GM12878 (cell line): Measurements from ENCODE around the gene SAP130. TPM values are rescaled to one million over a fixed set of nuclear protein-coding genes. Genes with fewer than 3 reads are reported as not detected.

Experiments
- ATAC-seq: fragments of 200-7000 bp; cut with Tn5 transposase; 3 replicates; pipeline ENCODE4 v1.9.1; 2020; ENCODE audit warnings: mild to moderate bottlenecking, moderate library complexity
- BruUV-seq: library from RNA; stranded (reverse); fragments of 400-500 nt; replicated peaks from 2 replicates; lab custom pipeline; 2021; lab: Mats Ljungman, UMichigan
- CTCF ChIA-PET: fragments of 300-600 bp; sonication (Branson Sonifier 250); formaldehyde crosslinking; extraction: SDS; loops from one replicate; lab custom pipeline; 2021; ENCODE audit warnings: inconsistent platforms; lab: Yijun Ruan, JAX
- POLR2A ChIA-PET: fragments of 350-600 bp; formaldehyde crosslinking; extraction: SDS; loops from one replicate; lab custom pipeline; 2021; ENCODE audit warnings: inconsistent platforms; lab: Charles Lee
- RAD21 ChIA-PET: fragments of 300-600 bp; sonication (Branson Sonifier 250); formaldehyde crosslinking; loops from one replicate; lab custom pipeline; 2023; ENCODE audit warnings: antibody characterized with exemption; ENCODE audit not compliant: unreplicated experiment; lab: Charles Lee
- SMC1A ChIA-PET: fragments of 300-600 bp; sonication (Branson Sonifier 250); formaldehyde crosslinking; loops from one replicate; lab custom pipeline; 2023; ENCODE audit not compliant: unreplicated experiment, uncharacterized antibody; lab: Charles Lee
- DNase-seq: peaks from one replicate; pipeline ENCODE4 v3.0.0-alpha.2; 2011; ENCODE audit warnings: low read depth, low spot score
- FAIRE-seq: peaks from 3 replicates; lab custom pipeline; 2011; peaks lifted over from hg19 to GRCh38; lab: Jason Lieb, UNC
- H2AFZ ChIP-seq: 2 replicates; pipeline ENCODE4 v1.6.0; 2011; ENCODE audit warnings: low read depth, low read length, control low read depth; ENCODE audit not compliant: control insufficient read depth
- H3K27ac ChIP-seq: 2 replicates; pipeline ENCODE4 v1.5.1; 2011; ENCODE audit warnings: control low read depth; ENCODE audit not compliant: control insufficient read depth, insufficient read depth
- H3K27me3 ChIP-seq, 2 experiments: replicated peaks in 1 of 2; 2 replicates each; pipeline versions ENCODE4 v1.6.0 to v1.6.1; 2011; ENCODE audit warnings: low read length in 1 of 2; ENCODE audit not compliant: control insufficient read depth in 2 of 2, insufficient read depth in 2 of 2
- H3K36me3 ChIP-seq, 2 experiments: 2 replicates each; pipeline ENCODE4 v1.5.1; 2011; ENCODE audit warnings: low read length in 1 of 2; ENCODE audit not compliant: control insufficient read depth in 2 of 2, insufficient read depth in 2 of 2
- H3K4me1 ChIP-seq: 2 replicates; pipeline ENCODE4 v1.6.1; 2011; ENCODE audit warnings: mild to moderate bottlenecking, low read length, moderate library complexity, mixed read lengths; ENCODE audit not compliant: control insufficient read depth, insufficient read depth
- H3K4me2 ChIP-seq: 2 replicates; pipeline ENCODE4 v1.6.0; 2011; ENCODE audit warnings: control low read depth; ENCODE audit not compliant: control insufficient read depth, insufficient read depth
- H3K4me3 ChIP-seq: fragments of 200-600 bp; sonication (generic); 2 replicates; pipeline ENCODE4 v1.5.1; 2016
- H3K79me2 ChIP-seq: 2 replicates; pipeline ENCODE4 v1.6.0; 2011; ENCODE audit warnings: low read length; ENCODE audit not compliant: control insufficient read depth, insufficient read depth
- H3K9ac ChIP-seq: 2 replicates; pipeline ENCODE4 v1.8.0; 2011; ENCODE audit warnings: low read length, control low read depth, mixed read lengths; ENCODE audit not compliant: control insufficient read depth, insufficient read depth
- H3K9me3 ChIP-seq: replicated peaks from 3 replicates; pipeline ENCODE4 v1.5.1; 2011; ENCODE audit warnings: mild to moderate bottlenecking, low read length; ENCODE audit not compliant: control insufficient read depth, insufficient read depth
- H4K20me1 ChIP-seq: 2 replicates; pipeline ENCODE4 v1.6.0; 2011; ENCODE audit not compliant: control insufficient read depth, insufficient read depth
- ATF7 ChIP-seq: fragments of 450-650 bp; IDR thresholded peaks from 2 replicates; pipeline ENCODE4 v1.6.1; 2016; ENCODE audit warnings: low read depth, mild to moderate bottlenecking
- BCL11A ChIP-seq: IDR thresholded peaks from 2 replicates; pipeline ENCODE4 v1.6.1; 2011; ENCODE audit warnings: low read depth, low read length
- CTCF ChIP-seq, 3 experiments: IDR thresholded peaks in 2 of 3; conservative IDR thresholded peaks in 1 of 3; 2 replicates each; pipeline ENCODE4 v1.5.1; 2011; ENCODE audit warnings: low read depth in 3 of 3, low read length in 3 of 3, mild to moderate bottlenecking in 3 of 3, control low read depth in 2 of 3, moderate library complexity in 2 of 3, inconsistent platforms in 1 of 3, mixed read lengths in 1 of 3; ENCODE audit not compliant: control insufficient read depth in 2 of 3, insufficient read depth in 1 of 3; ENCODE audit errors: extremely low read depth in 1 of 3
- EGR1 ChIP-seq, 2 experiments: IDR thresholded peaks; 1 replicate in 1 of 2; 2 replicates in 1 of 2; pipeline ENCODE4 v1.6.1; 2011 to 2012; ENCODE audit warnings: low read depth in 2 of 2, low read length in 2 of 2, borderline replicate concordance in 1 of 2, mild to moderate bottlenecking in 1 of 2, moderate library complexity in 1 of 2
- FOS ChIP-seq: IDR thresholded peaks from 3 replicates; pipeline ENCODE4 v1.6.1; 2011; ENCODE audit warnings: borderline replicate concordance; ENCODE audit not compliant: insufficient read length; ENCODE audit errors: extremely low read depth
- MTA3 ChIP-seq: IDR thresholded peaks from 2 replicates; pipeline ENCODE4 v1.6.1; 2012; ENCODE audit warnings: low read length, inconsistent platforms, borderline replicate concordance
- MXI1 ChIP-seq: fragments of 150-350 bp; IDR thresholded peaks from 2 replicates; pipeline ENCODE4 v1.6.1; 2011; ENCODE audit warnings: low read depth, mild to moderate bottlenecking, inconsistent platforms, low read length, improper control_type of control experiment
- NBN ChIP-seq: fragments of 450-650 bp; IDR thresholded peaks from 2 replicates; pipeline ENCODE4 v1.6.1; 2016
- RUNX3 ChIP-seq: IDR thresholded peaks from 2 replicates; pipeline ENCODE4 v1.6.1; 2012; ENCODE audit warnings: low read length, inconsistent platforms
- SMAD5 ChIP-seq: IDR thresholded peaks from 2 replicates; pipeline ENCODE4 v1.6.1; 2016; ENCODE audit warnings: antibody characterized with exemption, low read depth
- SREBF2 ChIP-seq: IDR thresholded peaks from 2 replicates; pipeline ENCODE4 v1.6.1; 2012; ENCODE audit warnings: mild to moderate bottlenecking, low read length
- STAT3 ChIP-seq: IDR thresholded peaks from 2 replicates; pipeline ENCODE4 v1.6.1; 2011; ENCODE audit warnings: low read depth, low read length, improper control_type of control experiment
- ZBTB4 ChIP-seq: fragments of 450-650 bp; formaldehyde crosslinking; IDR thresholded peaks from 2 replicates; pipeline ENCODE4 v1.4.0; 2022; ENCODE audit warnings: mild to moderate bottlenecking, moderate library complexity
- ZNF24 ChIP-seq: fragments of 450-650 bp; IDR thresholded peaks from 2 replicates; pipeline ENCODE4 v1.6.1; 2017; ENCODE audit warnings: antibody characterized with exemption, mild to moderate bottlenecking
- WGBS: methylation state at CpG from one replicate; pipeline ENCODE4 v1.1.6; 2016; ENCODE audit warnings: low lambda C conversion rate; ENCODE audit not compliant: insufficient replicate concordance, insufficient coverage; ENCODE audit errors: missing lambda C conversion rate; 5-methylcytosine and 5-hydroxymethylcytosine counted together
- in situ Hi-C: fragments of 300-500 bp; cut with MboI; formaldehyde crosslinking; loops from 9 replicates; pipeline ENCODE4 v1.14.3; 2018; ENCODE audit warnings: mixed read lengths
- intact Hi-C: fragments of 100-400 bp; cut with micrococcal nuclease; formaldehyde crosslinking; loops from one replicate; pipeline ENCODE4 v1.14.2; 2022; ENCODE audit not compliant: unreplicated experiment
- polyA plus RNA-seq, 11 experiments: library from polyadenylated mRNA; depleted of rRNA in 4 of 11; unstranded in 6 of 11; stranded (reverse) in 5 of 11; fragments of >200 nt; fragmentation: Nextera tagmentation in 4 of 11; fragmentation: Illumina TruSeq in 1 of 11; extraction: Ambion mirVana in 4 of 11; extraction: Trizol in 1 of 11; gene quantifications; 1 replicate in 1 of 11; 2 replicates in 10 of 11; pipeline versions ENCODE4 v1.2.1 to v1.2.3, GENCODE V29; 2011 to 2016; ENCODE audit warnings: inconsistent platforms in 2 of 11, missing spikeins in 2 of 11, low read depth in 1 of 11
- total RNA-seq, 4 experiments: library from RNA; depleted of rRNA in 3 of 4; stranded (reverse); fragments of >200 nt in 3 of 4; fragmentation: Illumina TruSeq in 1 of 4; extraction: Trizol in 1 of 4; gene quantifications; 2 replicates each; pipeline versions ENCODE4 v1.2.1 to v1.2.3, GENCODE V29; 2013 to 2021

The SAP130 gene
- total and polyA plus RNA-seq, 10 of the 15 experiments (the other 5 are each of a cell fraction or from before 2014, with no cell fraction given): 5.0 to 26.2 (median 9.9) TPM

GRCh38 chr2:127932199-127932876 is 95.5 kb downstream of the SAP130 start:
- no peak for TF ChIP-seq ZNF24
- TF ChIP-seq FOS: no peak
- CTCF ChIA-PET: no interaction called here
- Histone ChIP-seq H3K9me3 (no peaks in the 10 kb centered on the region), H3K36me3 (no peaks in the 10 kb centered on the region), H3K4me2 (no peak overlapping the region), H3K9ac (no peak overlapping the region), H3K4me3 (no peak overlapping the region), H3K79me2 (no peaks in the 10 kb centered on the region), H3K27ac (no peak overlapping the region), H3K27me3 (no peaks in the 10 kb centered on the region), H2AFZ (no peak overlapping the region), H4K20me1 (no peaks in the 10 kb centered on the region), H3K4me1 (no peaks in the 10 kb centered on the region)
- RAD21 ChIA-PET: no interaction called here
- POLR2A ChIA-PET: no interaction called here
- SMC1A ChIA-PET: no interaction called here
- DNase-seq (no peak), ATAC-seq (no peak), FAIRE-seq (no peak)
- intact Hi-C loops: no loop called here
- in situ Hi-C loops: no loop called here
- 66% methylated on average over 7 of the region's 7 CpGs for WGBS
- no TSS peak for BruUV-seq

- ChIA-PET POLR2A (no interaction called here), SMC1A (no interaction called here), CTCF (no interaction called here), RAD21 (no interaction called here)
- DNase-seq (no peak), FAIRE-seq (no peak), ATAC-seq (no peak)
- in situ Hi-C loops (no loop called here), intact Hi-C loops (no loop called here)
- H3K4me1 ChIP-seq: no peaks in the 10 kb centered on the region
- no peak overlapping the region for H3K4me2 ChIP-seq
- WGBS: 40% methylated on average over 1 of the region's 1 CpG
- no peaks in the 10 kb centered on the region for H3K9me3 ChIP-seq
- H3K36me3 ChIP-seq: no peaks in the 10 kb centered on the region
- H3K27ac ChIP-seq: no peak overlapping the region
- no peak overlapping the region for H3K4me3 ChIP-seq
- BruUV-seq: no TSS peak
- H3K9ac ChIP-seq: no peak overlapping the region
- H3K27me3 ChIP-seq: 0 out of 4 replicates have a peak, but pooled peaks cover 0 to 2% of the 10 kb centered on the region in 2 experiments
- no peaks in the 10 kb centered on the region for H4K20me1 ChIP-seq
- H3K79me2 ChIP-seq: no peaks in the 10 kb centered on the region
- no peak overlapping the region for H2AFZ ChIP-seq
- TF ChIP-seq ZBTB4 (CRISPR knock-in tag) (no peak), SMAD5 (no peak), MXI1 (no peak), NBN (no peak), ATF7 (no peak), EGR1 (IDR thresholded peaks at IDR 0.05; ENCODE audit: borderline replicate concordance in 1 of 2, low read depth in 2 of 2, low read length in 2 of 2) (no peak), STAT3 (no peak), CTCF (IDR thresholded peaks at IDR 0.05 in 2 of 3, conservative IDR thresholded peaks at IDR 0.05 in 1 of 3; ENCODE audit: control insufficient read depth in 2 of 3, extremely low read depth in 1 of 3, insufficient read depth in 1 of 3, low read depth in 3 of 3, low read length in 3 of 3) (no peak), RUNX3 (no peak), SREBF2 (no peak), BCL11A (no peak), MTA3 (no peak)
These were observed 98.4 kb downstream of the SAP130 start for GRCh38 chr2:127929449-127929848.
